ENCODE results near the gene AUNIP. TPM values are rescaled to one million over a fixed set of nuclear protein-coding genes. Genes with fewer than 3 reads are reported as not detected.

AUNIP gene
- total and polyA plus RNA-seq, 2 donors (not counting 1 experiment from before 2014, with no cell fraction given), result 0.33 to 1.2 TPM

- Histone ChIP-seq H2AFZ (ENCODE audit: low read length) (no peak overlapping the region), H3K27me3 (ENCODE audit: control insufficient read depth, insufficient read depth, low read length) (no peaks in the 10 kb centered on the region), H3K79me2 (ENCODE audit: control insufficient read depth, insufficient read depth, low read length) (no peaks in the 10 kb centered on the region), H3K4me2 (ENCODE audit: extremely low read depth, insufficient read depth, low read length) (peak overlapping the region; percentile 90), H4K20me1 (ENCODE audit: control insufficient read depth, extremely low read depth, insufficient read depth, low read length) (no peaks in the 10 kb centered on the region), H3K4me3 (replicated peaks in 1 of 4; ENCODE audit: control extremely low read depth in 1 of 4, insufficient read depth in 1 of 4, low read depth in 3 of 4, low read length in 4 of 4) (peak overlapping the region; percentile 56 to 72 (median 69)), H3K27ac (ENCODE audit: insufficient read depth, low read length) (no peak overlapping the region), H3K9ac (ENCODE audit: insufficient read depth, low read length) (no peak overlapping the region), H3K9me3 (ENCODE audit: control insufficient read depth, insufficient read depth, low read depth, low read length) (no peaks in the 10 kb centered on the region), H3K4me1 (ENCODE audit: control insufficient read depth, extremely low read depth, insufficient read depth, low read length) (peaks cover 23% of the 10 kb centered on the region), H3K36me3 (ENCODE audit: control insufficient read depth, insufficient read depth, low read length) (peaks cover 6% of the 10 kb centered on the region)
- DNase-seq (ENCODE audit: low read depth in 2 of 2), result no peak
- TF ChIP-seq EZH2 (IDR thresholded peaks at IDR 0.05; ENCODE audit: low read length, missing control alignments) (no peak), CTCF (conservative IDR thresholded peaks at IDR 0.05 in 1 of 2, IDR thresholded peaks at IDR 0.05 in 1 of 2; ENCODE audit: low read depth in 1 of 2, low read length in 2 of 2) (no peak)
These were observed 15.0 kb upstream of the AUNIP start for GRCh38 chr1:25874209-25874608.

- Histone ChIP-seq H3K9ac (ENCODE audit: insufficient read depth, low read length) (no peak overlapping the region), H3K79me2 (ENCODE audit: control insufficient read depth, insufficient read depth, low read length) (no peaks in the 10 kb centered on the region), H3K4me3 (replicated peaks in 1 of 4; ENCODE audit: control extremely low read depth in 1 of 4, insufficient read depth in 1 of 4, low read depth in 3 of 4, low read length in 4 of 4) (no peak overlapping the region), H4K20me1 (ENCODE audit: control insufficient read depth, extremely low read depth, insufficient read depth, low read length) (no peaks in the 10 kb centered on the region), H3K4me1 (ENCODE audit: control insufficient read depth, extremely low read depth, insufficient read depth, low read length) (peaks cover 23% of the 10 kb centered on the region), H3K27me3 (ENCODE audit: control insufficient read depth, insufficient read depth, low read length) (no peaks in the 10 kb centered on the region), H2AFZ (ENCODE audit: low read length) (no peak overlapping the region), H3K9me3 (ENCODE audit: control insufficient read depth, insufficient read depth, low read depth, low read length) (no peaks in the 10 kb centered on the region), H3K27ac (ENCODE audit: insufficient read depth, low read length) (no peak overlapping the region), H3K4me2 (ENCODE audit: extremely low read depth, insufficient read depth, low read length) (peak overlapping the region; percentile 13), H3K36me3 (ENCODE audit: control insufficient read depth, insufficient read depth, low read length) (peaks cover 6% of the 10 kb centered on the region)
- no peak for DNase-seq (ENCODE audit: low read depth in 2 of 2)
- TF ChIP-seq EZH2 (IDR thresholded peaks at IDR 0.05; ENCODE audit: low read length, missing control alignments) (no peak), CTCF (conservative IDR thresholded peaks at IDR 0.05 in 1 of 2, IDR thresholded peaks at IDR 0.05 in 1 of 2; ENCODE audit: low read depth in 1 of 2, low read length in 2 of 2) (no peak)
These were observed 13.9 kb upstream of the AUNIP start for GRCh38 chr1:25873120-25873519.

GRCh38 chr1:25872713-25873112, 13.5 kb upstream of the AUNIP start:
- peaks cover 6% of the 10 kb centered on the region for H3K36me3 ChIP-seq (ENCODE audit: control insufficient read depth, insufficient read depth, low read length)
- no peaks in the 10 kb centered on the region for H3K79me2 ChIP-seq (ENCODE audit: control insufficient read depth, insufficient read depth, low read length)
- H3K27me3 ChIP-seq (ENCODE audit: control insufficient read depth, insufficient read depth, low read length), result no peaks in the 10 kb centered on the region
- peaks cover 23% of the 10 kb centered on the region for H3K4me1 ChIP-seq (ENCODE audit: control insufficient read depth, extremely low read depth, insufficient read depth, low read length)
- no peak overlapping the region for H3K27ac ChIP-seq (ENCODE audit: insufficient read depth, low read length)
- TF ChIP-seq EZH2 (IDR thresholded peaks at IDR 0.05; ENCODE audit: low read length, missing control alignments) (no peak), CTCF (conservative IDR thresholded peaks at IDR 0.05 in 1 of 2, IDR thresholded peaks at IDR 0.05 in 1 of 2; ENCODE audit: low read depth in 1 of 2, low read length in 2 of 2) (no peak)
- no peaks in the 10 kb centered on the region for H4K20me1 ChIP-seq (ENCODE audit: control insufficient read depth, extremely low read depth, insufficient read depth, low read length)
- peak overlapping the region; percentile 13 for H3K4me2 ChIP-seq (ENCODE audit: extremely low read depth, insufficient read depth, low read length)
- no peak overlapping the region for H2AFZ ChIP-seq (ENCODE audit: low read length)
- DNase-seq (ENCODE audit: low read depth in 2 of 2), result no peak
- no peak overlapping the region for H3K9ac ChIP-seq (ENCODE audit: insufficient read depth, low read length)
- no peak overlapping the region for H3K4me3 ChIP-seq (replicated peaks in 1 of 4; ENCODE audit: control extremely low read depth in 1 of 4, insufficient read depth in 1 of 4, low read depth in 3 of 4, low read length in 4 of 4)
- H3K9me3 ChIP-seq (ENCODE audit: control insufficient read depth, insufficient read depth, low read depth, low read length), result no peaks in the 10 kb centered on the region
